DND-41 (cell line): ENCODE measurements around the gene GLP2R.

Source experiments
- ATAC-seq: fragments of 200-7000 bp; cut with Tn5 transposase; 3 replicates; pipeline ENCODE4 v1.9.1; 2021; ENCODE audit warnings: low read depth; ENCODE audit not compliant: insufficient read depth
- DNase-seq: peaks from one replicate; pipeline ENCODE4 v3.0.0-alpha.2; 2020
- H2AFZ ChIP-seq: 2 replicates; pipeline ENCODE4 v1.6.0; 2012; ENCODE audit warnings: low read depth, low read length
- H3K27ac ChIP-seq: 2 replicates; pipeline ENCODE4 v1.5.1; 2012; ENCODE audit warnings: low read length, inconsistent platforms
- H3K27me3 ChIP-seq: fragments of 200-600 bp; sonication (generic); 2 replicates; pipeline ENCODE4 v1.6.0; 2012; ENCODE audit warnings: low read length, mild to moderate bottlenecking, inconsistent platforms; ENCODE audit not compliant: insufficient read depth, poor library complexity
- H3K36me3 ChIP-seq: 2 replicates; pipeline ENCODE4 v1.5.1; 2012; ENCODE audit warnings: low read length, inconsistent platforms; ENCODE audit not compliant: insufficient read depth
- H3K4me1 ChIP-seq: 2 replicates; pipeline ENCODE4 v1.5.1; 2012; ENCODE audit warnings: mild to moderate bottlenecking, low read length; ENCODE audit not compliant: insufficient read depth
- H3K4me2 ChIP-seq: 2 replicates; pipeline ENCODE4 v1.6.0; 2012; ENCODE audit warnings: mild to moderate bottlenecking, moderate library complexity, low read length, inconsistent platforms; ENCODE audit not compliant: insufficient read depth
- H3K4me3 ChIP-seq, 2 experiments: fragments of 200-600 bp in 1 of 2; shearing (Covaris generic) in 1 of 2; 2 replicates each; pipeline ENCODE4 v1.5.1; 2012 to 2016; ENCODE audit warnings: inconsistent platforms in 2 of 2, low read length in 2 of 2, mild to moderate bottlenecking in 2 of 2, low read depth in 1 of 2, moderate library complexity in 1 of 2
- H3K79me2 ChIP-seq: 2 replicates; pipeline ENCODE4 v1.6.0; 2012; ENCODE audit warnings: low read length, inconsistent platforms; ENCODE audit not compliant: insufficient read depth
- H3K9ac ChIP-seq: 2 replicates; pipeline ENCODE4 v1.6.0; 2012; ENCODE audit warnings: low read depth, mild to moderate bottlenecking, inconsistent platforms, low read length, moderate library complexity
- H3K9me3 ChIP-seq: 2 replicates; pipeline ENCODE4 v1.5.1; 2012; ENCODE audit warnings: low read length, moderate library complexity, mild to moderate bottlenecking, inconsistent platforms; ENCODE audit not compliant: insufficient read depth, severe bottlenecking
- H4K20me1 ChIP-seq: 2 replicates; pipeline ENCODE4 v1.6.0; 2012; ENCODE audit warnings: low read length; ENCODE audit not compliant: insufficient read depth
- EZH2 ChIP-seq: IDR thresholded peaks from 3 replicates; pipeline ENCODE4 v1.6.1; 2012; ENCODE audit warnings: borderline replicate concordance, low read depth, mild to moderate bottlenecking, moderate library complexity, low read length, inconsistent platforms; ENCODE audit not compliant: severe bottlenecking
- TF ChIP-seq, protein P1 (sequence below): IDR thresholded peaks from 2 replicates; pipeline ENCODE4 v1.5.1; 2012; ENCODE audit warnings: borderline replicate concordance, low read length, moderate library complexity, mild to moderate bottlenecking; ENCODE audit not compliant: poor library complexity, severe bottlenecking; ENCODE audit errors: extremely low read depth

The GLP2R gene

GRCh38 chr17:9843152-9844010 lies 17.7 kb downstream of the GLP2R start:
- Histone ChIP-seq H3K79me2 (no peaks in the 10 kb centered on the region), H3K4me3 (no peak overlapping the region), H3K4me1 (no peaks in the 10 kb centered on the region), H3K9me3 (no peaks in the 10 kb centered on the region), H3K27me3 (peaks cover 7% of the 10 kb centered on the region), H2AFZ (no peak overlapping the region), H3K27ac (no peak overlapping the region), H3K36me3 (no peaks in the 10 kb centered on the region), H4K20me1 (no peaks in the 10 kb centered on the region), H3K9ac (no peak overlapping the region), H3K4me2 (no peak overlapping the region)
- DNase-seq = no peak
- TF ChIP-seq EZH2 = no peak
- TF ChIP-seq, protein P1, sequence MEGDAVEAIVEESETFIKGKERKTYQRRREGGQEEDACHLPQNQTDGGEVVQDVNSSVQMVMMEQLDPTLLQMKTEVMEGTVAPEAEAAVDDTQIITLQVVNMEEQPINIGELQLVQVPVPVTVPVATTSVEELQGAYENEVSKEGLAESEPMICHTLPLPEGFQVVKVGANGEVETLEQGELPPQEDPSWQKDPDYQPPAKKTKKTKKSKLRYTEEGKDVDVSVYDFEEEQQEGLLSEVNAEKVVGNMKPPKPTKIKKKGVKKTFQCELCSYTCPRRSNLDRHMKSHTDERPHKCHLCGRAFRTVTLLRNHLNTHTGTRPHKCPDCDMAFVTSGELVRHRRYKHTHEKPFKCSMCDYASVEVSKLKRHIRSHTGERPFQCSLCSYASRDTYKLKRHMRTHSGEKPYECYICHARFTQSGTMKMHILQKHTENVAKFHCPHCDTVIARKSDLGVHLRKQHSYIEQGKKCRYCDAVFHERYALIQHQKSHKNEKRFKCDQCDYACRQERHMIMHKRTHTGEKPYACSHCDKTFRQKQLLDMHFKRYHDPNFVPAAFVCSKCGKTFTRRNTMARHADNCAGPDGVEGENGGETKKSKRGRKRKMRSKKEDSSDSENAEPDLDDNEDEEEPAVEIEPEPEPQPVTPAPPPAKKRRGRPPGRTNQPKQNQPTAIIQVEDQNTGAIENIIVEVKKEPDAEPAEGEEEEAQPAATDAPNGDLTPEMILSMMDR = no peak
- ATAC-seq = no peak

- no peak overlapping the region for H3K27ac ChIP-seq
- no peaks in the 10 kb centered on the region for H4K20me1 ChIP-seq
- no peak overlapping the region for H3K4me3 ChIP-seq
- peaks cover 4% of the 10 kb centered on the region for H3K27me3 ChIP-seq
- no peak overlapping the region for H3K9ac ChIP-seq
- no peaks in the 10 kb centered on the region for H3K4me1 ChIP-seq
- ATAC-seq = no peak
- TF ChIP-seq, protein P1 = no peak
- TF ChIP-seq EZH2 = no peak
- no peak overlapping the region for H2AFZ ChIP-seq
- no peaks in the 10 kb centered on the region for H3K36me3 ChIP-seq
- H3K9me3 ChIP-seq = no peaks in the 10 kb centered on the region
- H3K79me2 ChIP-seq = no peaks in the 10 kb centered on the region
- no peak overlapping the region for H3K4me2 ChIP-seq
- DNase-seq = no peak
These were observed 18.4 kb downstream of the GLP2R start for GRCh38 chr17:9844153-9844552.

- H3K9me3 ChIP-seq = no peaks in the 10 kb centered on the region
- no peaks in the 10 kb centered on the region for H3K79me2 ChIP-seq
- no peak overlapping the region for H3K4me2 ChIP-seq
- H4K20me1 ChIP-seq = no peaks in the 10 kb centered on the region
- no peak overlapping the region for H3K4me3 ChIP-seq
- no peak overlapping the region for H2AFZ ChIP-seq
- ATAC-seq = no peak
- no peak overlapping the region for H3K27ac ChIP-seq
- TF ChIP-seq, protein P1 = no peak
- TF ChIP-seq EZH2 = no peak
- no peaks in the 10 kb centered on the region for H3K36me3 ChIP-seq
- H3K9ac ChIP-seq = no peak overlapping the region
- no peak for DNase-seq
- no peaks in the 10 kb centered on the region for H3K4me1 ChIP-seq
- H3K27me3 ChIP-seq = peaks cover 4% of the 10 kb centered on the region
These were observed 19.6 kb downstream of the GLP2R start for GRCh38 chr17:9845306-9845705.
